Superior temporal gyrus (tissue), 1 donor: ENCODE measurements around the gene OR5B12.
"Not testable (repeated sequence)": the region's sequence is repeated elsewhere in the genome, so short reads cannot be mapped to it uniquely, and the experiment has no call there.

Experiments used
- DNase-seq: peaks from one replicate; pipeline ENCODE4 v3.0.0-alpha.2; 2016; ENCODE audit errors: extremely low spot score

OR5B12 gene

GRCh38 chr11:58442136-58442535 is at the start of gene OR5B12:
Gene OR5B12, minus strand, starts transcription at chr11:58442236. Its CDS starts 2,085 bp downstream, at chr11:58440151.
- DNase-seq, result no peak

DNA sequence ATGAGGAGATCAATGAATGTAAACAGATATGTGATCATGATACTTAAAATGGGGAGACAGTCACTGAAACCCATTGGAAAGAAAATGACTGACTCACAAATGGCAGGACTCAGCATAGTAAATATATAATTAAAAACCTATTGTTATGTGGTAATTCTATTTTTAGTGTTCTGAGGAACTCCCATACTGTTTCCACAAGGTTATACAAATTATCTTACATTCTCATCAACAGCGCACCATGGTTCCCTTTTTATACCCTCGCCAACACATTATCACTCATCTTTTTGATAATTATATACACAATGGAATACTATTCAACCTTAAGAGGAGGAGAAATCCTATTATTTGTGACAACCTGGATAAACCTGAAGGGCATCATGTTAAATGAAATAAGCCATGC is 48.8 kb upstream of the OR5B12 start:
- DNase-seq, result no peak

- DNase-seq, result no peak
Measured at GRCh38 chr11:58487170-58487569, 45.1 kb upstream of the OR5B12 start.

GRCh38 chr11:58485961-58486360 is 43.9 kb upstream of the OR5B12 start:
- DNase-seq, result no peak

GRCh38 chr11:58471892-58472291 is 29.9 kb upstream of the OR5B12 start:
- no peak for DNase-seq

DNA sequence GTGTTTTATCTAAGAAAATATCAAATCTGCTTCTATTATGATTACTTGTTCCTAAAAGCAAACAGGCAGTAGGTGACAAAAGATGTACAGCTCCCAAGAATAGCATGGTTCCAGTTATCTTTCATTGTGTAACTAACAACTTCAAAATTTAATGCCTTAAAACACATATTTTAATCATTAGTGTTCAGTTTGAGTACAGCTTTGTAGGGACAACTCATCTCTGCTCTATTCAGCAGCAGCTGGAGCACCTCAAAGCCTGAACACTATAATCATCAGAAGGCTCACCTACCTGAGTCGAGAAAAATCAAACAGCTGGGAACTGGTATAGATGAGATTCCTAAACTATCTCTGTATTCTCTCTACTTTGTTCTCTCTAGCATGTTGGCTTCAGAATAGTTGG is 24.3 kb upstream of the OR5B12 start:
- no peak for DNase-seq

- no peak for DNase-seq
Measured at GRCh38 chr11:58465690-58466089, 23.7 kb upstream of the OR5B12 start.

- DNase-seq, result no peak
Measured at GRCh38 chr11:58451585-58451984, 9.5 kb upstream of the OR5B12 start.

DNA sequence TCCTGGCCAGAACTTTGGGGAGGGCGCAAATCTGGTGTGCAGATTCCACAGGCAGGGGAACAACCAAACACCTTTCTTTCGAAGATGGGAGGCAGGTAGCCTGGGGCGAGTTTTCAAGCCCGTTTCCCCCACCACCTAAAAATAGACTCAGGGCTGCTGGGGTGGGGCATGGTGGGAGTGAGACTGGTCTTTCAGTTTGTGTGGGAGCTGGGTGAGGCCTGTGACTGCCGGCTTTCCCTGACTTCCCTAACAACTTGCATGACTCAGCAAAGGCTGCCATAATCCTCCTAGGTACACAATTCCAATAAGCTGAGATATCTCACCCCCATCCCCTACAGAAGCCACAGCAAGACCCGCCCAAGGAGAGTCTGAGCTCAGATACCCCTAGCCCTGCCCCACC is 4.3 kb upstream of the OR5B12 start:
- DNase-seq, result no peak

DNA sequence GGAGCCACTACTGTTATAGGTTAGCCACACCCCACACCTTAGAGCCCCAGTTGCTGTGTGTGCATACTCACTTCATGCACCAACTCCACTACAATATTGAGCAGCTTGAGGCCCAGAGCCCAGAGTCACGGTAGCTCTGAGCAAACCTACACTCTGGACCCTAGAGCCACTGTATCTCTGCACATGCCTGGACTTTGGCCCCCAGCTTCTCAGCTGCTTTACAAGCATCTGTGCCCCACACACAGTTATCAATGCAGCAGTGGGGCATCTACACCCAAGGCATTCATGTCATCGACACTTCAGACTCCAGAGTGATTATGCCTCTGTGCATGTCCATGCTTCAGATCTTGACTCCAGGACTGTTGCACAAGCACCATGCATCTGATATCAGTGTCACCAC is 2.3 kb upstream of the OR5B12 start:
- no peak for DNase-seq

GRCh38 chr11:58438486-58438885 is 3.5 kb downstream of the OR5B12 start:
- DNase-seq, result no peak

DNA sequence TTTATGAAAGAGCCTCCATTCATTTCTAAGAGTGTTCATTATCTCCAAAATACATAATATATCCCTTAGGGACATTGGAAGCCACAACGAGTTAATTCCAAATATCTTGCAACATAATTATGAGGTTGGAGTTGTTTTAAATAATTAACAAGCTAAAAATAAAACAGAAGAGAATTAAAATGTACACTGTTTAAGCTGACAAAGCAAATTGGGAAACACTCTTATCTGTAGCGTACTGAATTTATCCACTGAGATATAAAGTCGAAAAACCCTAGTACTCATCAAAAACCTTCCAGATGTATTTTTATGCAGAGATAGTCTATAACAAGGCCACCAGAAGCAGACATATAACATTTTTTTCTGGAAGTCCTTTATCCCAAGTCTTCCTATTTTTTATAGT is 7.8 kb downstream of the OR5B12 start:
- no peak for DNase-seq

- no peak for DNase-seq
Measured at GRCh38 chr11:58433638-58434203, 8.3 kb downstream of the OR5B12 start.

DNA sequence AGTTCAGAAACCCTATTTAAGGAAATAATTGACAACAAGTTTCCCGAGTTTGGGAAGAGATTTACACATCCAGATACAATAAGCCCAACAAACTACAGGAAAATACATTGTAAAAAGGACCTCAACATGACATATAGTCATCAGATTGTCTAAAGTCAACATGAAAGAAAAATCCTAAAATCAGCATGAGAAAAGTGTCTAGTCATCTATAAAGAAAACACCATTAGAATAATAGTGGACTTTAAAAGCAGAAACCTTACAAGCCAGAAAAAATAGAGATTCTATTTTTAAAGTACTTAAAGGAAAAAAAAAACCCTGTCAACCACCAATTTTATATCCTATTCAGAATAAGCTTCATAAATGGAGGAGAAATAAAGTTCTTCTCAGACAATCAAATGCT is 12.8 kb downstream of the OR5B12 start:
- no peak for DNase-seq

GRCh38 chr11:58428021-58428420 is 14.0 kb downstream of the OR5B12 start, which contains the start of gene OR5B2:
Gene OR5B2, minus strand, starts transcription at chr11:58428121. Its CDS starts 4,860 bp downstream, at chr11:58423261.
- DNase-seq, result no peak

DNA sequence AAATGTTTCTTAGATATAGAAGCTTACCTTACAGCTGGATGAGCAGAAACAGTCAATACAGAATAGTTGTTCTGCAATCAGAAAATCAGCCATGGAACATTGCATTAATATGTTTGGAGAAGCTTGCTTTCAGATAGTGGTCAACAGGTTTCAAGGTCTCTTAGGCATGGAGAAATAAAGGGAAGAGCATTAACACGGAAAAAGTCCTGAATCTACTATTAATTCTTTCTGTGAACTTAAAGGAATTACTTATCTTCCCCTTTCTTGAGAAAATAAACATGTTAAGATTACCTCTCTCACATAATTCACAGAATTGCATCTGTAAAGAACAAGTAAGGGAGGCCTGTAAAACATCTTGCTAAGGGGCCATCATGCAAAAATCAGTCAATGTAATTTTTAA is 35.3 kb downstream of the OR5B12 start, which contains the start of gene OR5B3:
TSS of gene OR5B3 (minus strand) at position 101 of the 400 bp plus-strand sequence. CDS start 3,465 bp downstream, outside the sequence.
- DNase-seq, result no peak

GRCh38 chr11:58399622-58400021 is 42.4 kb downstream of the OR5B12 start:
- not testable (repeated sequence) for DNase-seq

GRCh38 chr11:58395581-58395980 is 46.5 kb downstream of the OR5B12 start:
- DNase-seq, result no peak

DNA sequence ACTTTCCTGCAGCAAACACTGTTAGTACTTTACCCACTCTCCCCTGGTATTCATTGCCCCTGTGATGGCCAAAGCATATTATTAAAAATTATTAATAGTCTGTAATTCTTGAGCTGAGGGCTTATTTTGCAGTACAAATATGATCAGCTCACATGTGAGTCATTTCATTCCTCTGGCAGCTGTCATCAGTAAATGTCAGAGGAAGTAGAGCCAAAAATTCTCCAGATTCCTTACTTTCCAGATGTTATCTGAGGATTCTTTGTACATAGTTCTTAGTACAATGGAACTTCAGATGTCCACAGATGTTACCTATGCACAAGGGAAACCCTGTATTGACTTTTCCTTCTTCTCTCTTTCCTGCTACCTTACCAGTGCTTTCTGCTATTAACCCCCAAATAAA is 47.8 kb downstream of the OR5B12 start:
- no peak for DNase-seq

DNA sequence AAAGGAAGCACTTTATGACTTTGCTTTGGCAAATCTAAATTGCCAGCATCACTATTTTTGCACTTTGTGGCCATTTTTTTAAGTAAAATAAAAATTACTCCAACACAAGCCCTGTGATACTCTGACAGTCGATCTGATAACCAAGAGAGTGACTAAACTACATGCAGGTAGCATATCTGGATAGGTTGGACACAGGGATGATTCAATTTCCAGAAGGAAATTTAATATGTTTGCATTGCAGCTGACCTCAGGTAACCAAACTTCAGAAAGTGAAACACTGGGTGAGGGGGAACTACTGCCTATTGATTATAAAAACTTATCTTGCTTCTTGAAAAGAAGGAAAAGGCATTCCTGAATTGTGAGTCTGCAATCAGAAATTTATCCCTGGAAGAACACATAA is 49.3 kb downstream of the OR5B12 start:
- no peak for DNase-seq

- no peak for DNase-seq
Measured at GRCh38 chr11:58391879-58392278, 50.2 kb downstream of the OR5B12 start.

DNA sequence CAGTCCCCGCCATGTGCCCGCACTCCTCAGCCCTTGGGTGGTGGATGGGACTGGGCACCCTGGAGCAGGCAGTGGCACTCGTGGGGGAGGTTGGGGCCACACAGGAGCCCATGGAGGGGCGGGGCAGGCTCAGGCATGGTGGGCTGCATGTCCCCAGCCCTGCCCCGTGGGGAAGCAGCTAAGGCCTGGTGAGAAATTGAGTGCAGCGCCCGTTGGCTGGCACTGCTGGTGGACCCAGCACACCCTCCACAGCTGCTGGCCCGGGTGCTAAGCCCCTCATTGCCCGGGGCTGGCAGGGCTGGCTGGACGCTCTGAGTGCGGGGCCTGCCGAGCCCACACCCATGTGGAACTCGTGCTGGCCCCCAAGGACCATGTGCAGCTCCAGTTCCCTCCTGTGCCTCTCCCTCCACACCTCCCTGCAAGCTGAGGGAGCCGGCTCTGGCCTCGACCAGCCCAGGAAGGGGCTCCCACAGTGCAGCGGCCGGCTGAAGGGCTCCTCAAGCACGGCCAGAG is 51.4 kb downstream of the OR5B12 start:
- DNase-seq, result no peak
